Measurements from ENCODE around the gene TGFB2. TPM values are rescaled to one million over a fixed set of nuclear protein-coding genes. Genes with fewer than 3 reads are reported as not detected.

TGFB2 gene
- total RNA-seq, 2 experiments from 2014 or later, result 0.03 to 0.11 TPM

DNA sequence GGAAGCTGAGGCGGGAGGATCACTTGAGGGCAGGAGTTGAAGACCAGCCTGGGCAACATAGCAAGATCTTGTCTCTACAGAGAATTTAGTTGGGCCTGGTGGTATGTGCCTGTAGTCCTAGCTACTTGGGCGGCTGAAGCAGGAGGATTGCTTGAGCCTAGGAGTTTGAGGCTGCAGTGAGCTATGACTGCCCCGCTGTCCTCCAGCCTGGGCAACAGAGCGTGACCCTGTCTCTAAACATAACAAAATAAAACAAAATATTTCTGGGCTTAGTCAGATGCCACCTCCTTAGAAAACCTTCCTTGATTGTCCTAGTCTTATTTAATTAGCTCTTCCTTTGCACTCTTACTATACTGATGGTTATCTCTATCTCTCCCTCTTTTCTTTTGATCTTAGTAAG, 8.5 kb downstream of the TGFB2 start:
- H4K20me1 ChIP-seq (ENCODE audit: insufficient read depth, low read length), result no peaks in the 10 kb centered on the region
- no peaks in the 10 kb centered on the region for H3K4me1 ChIP-seq (ENCODE audit: insufficient read depth, low read length, poor library complexity, severe bottlenecking)
- no peaks in the 10 kb centered on the region for H3K9me3 ChIP-seq (ENCODE audit: low read length)
- CTCF ChIA-PET (ENCODE audit: unreplicated experiment), result no interaction called here
- no peak for TF ChIP-seq EZH2phosphoT487 (IDR thresholded peaks at IDR 0.05; ENCODE audit: borderline replicate concordance, low read depth, low read length)
- TF ChIP-seq, protein P1, sequence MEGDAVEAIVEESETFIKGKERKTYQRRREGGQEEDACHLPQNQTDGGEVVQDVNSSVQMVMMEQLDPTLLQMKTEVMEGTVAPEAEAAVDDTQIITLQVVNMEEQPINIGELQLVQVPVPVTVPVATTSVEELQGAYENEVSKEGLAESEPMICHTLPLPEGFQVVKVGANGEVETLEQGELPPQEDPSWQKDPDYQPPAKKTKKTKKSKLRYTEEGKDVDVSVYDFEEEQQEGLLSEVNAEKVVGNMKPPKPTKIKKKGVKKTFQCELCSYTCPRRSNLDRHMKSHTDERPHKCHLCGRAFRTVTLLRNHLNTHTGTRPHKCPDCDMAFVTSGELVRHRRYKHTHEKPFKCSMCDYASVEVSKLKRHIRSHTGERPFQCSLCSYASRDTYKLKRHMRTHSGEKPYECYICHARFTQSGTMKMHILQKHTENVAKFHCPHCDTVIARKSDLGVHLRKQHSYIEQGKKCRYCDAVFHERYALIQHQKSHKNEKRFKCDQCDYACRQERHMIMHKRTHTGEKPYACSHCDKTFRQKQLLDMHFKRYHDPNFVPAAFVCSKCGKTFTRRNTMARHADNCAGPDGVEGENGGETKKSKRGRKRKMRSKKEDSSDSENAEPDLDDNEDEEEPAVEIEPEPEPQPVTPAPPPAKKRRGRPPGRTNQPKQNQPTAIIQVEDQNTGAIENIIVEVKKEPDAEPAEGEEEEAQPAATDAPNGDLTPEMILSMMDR (conservative IDR thresholded peaks at IDR 0.05; ENCODE audit: low read length), result no peak
- H3K4me3 ChIP-seq (ENCODE audit: low read depth, low read length, poor library complexity, severe bottlenecking), result no peak overlapping the region
- H3K27ac ChIP-seq (ENCODE audit: low read depth, low read length, poor library complexity, severe bottlenecking), result no peak overlapping the region
- BruUV-seq (replicated peaks), result no TSS peak
- intact Hi-C loops (cut with micrococcal nuclease; ENCODE audit: unreplicated experiment), result no loop called here
- no peaks in the 10 kb centered on the region for H3K79me2 ChIP-seq (ENCODE audit: insufficient read depth, low read depth, low read length)
- no peaks in the 10 kb centered on the region for H3K9me2 ChIP-seq (ENCODE audit: insufficient read depth, low read length)
- no peak overlapping the region for H3K4me2 ChIP-seq (ENCODE audit: low read length)
- no peaks in the 10 kb centered on the region for H3K36me3 ChIP-seq (ENCODE audit: insufficient read depth, low read length)
- no peak overlapping the region for H2AFZ ChIP-seq (ENCODE audit: low read length)
- POLR2A ChIA-PET, result interaction anchor here (0.6 kb wide), 1 partner anchor 1766 kb away, joined by 3 read pairs; no protein-coding TSS in a partner anchor
- no peak for DNase-seq (ENCODE audit: low spot score)

DNA sequence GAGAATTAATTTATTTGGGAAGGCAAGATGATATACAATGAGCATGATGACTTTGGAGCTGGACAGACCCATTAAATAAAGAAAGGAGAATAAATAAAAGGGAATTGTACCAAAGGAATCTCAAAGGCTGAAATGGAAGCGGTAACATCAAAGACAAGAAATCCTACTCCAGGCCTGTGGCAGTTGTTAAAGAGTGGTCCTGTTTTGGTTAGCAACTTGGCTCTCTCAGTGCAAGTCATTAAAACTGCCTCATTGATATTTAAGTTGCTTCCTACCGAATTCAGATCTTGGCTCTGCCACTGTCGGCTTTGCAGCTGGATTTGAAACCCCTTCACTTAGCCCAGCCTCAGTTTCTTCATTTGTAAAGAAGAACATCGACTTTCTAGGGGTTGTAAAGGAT, 10.1 kb downstream of the TGFB2 start:
- H3K4me2 ChIP-seq (ENCODE audit: low read length), result no peak overlapping the region
- H3K4me1 ChIP-seq (ENCODE audit: insufficient read depth, low read length, poor library complexity, severe bottlenecking), result no peaks in the 10 kb centered on the region
- H3K9me3 ChIP-seq (ENCODE audit: low read length), result no peaks in the 10 kb centered on the region
- no peak overlapping the region for H3K4me3 ChIP-seq (ENCODE audit: low read depth, low read length, poor library complexity, severe bottlenecking)
- H3K9me2 ChIP-seq (ENCODE audit: insufficient read depth, low read length), result no peaks in the 10 kb centered on the region
- POLR2A ChIA-PET, result no interaction called here
- intact Hi-C loops (cut with micrococcal nuclease; ENCODE audit: unreplicated experiment), result no loop called here
- BruUV-seq (replicated peaks), result no TSS peak
- TF ChIP-seq EZH2phosphoT487 (IDR thresholded peaks at IDR 0.05; ENCODE audit: borderline replicate concordance, low read depth, low read length), result no peak
- TF ChIP-seq, protein P1 (conservative IDR thresholded peaks at IDR 0.05; ENCODE audit: low read length), result no peak
- CTCF ChIA-PET (ENCODE audit: unreplicated experiment), result no interaction called here
- no peak overlapping the region for H3K27ac ChIP-seq (ENCODE audit: low read depth, low read length, poor library complexity, severe bottlenecking)
- H3K36me3 ChIP-seq (ENCODE audit: insufficient read depth, low read length), result no peaks in the 10 kb centered on the region
- no peaks in the 10 kb centered on the region for H3K79me2 ChIP-seq (ENCODE audit: insufficient read depth, low read depth, low read length)
- H4K20me1 ChIP-seq (ENCODE audit: insufficient read depth, low read length), result no peaks in the 10 kb centered on the region
- DNase-seq (ENCODE audit: low spot score), result no peak
- no peak overlapping the region for H2AFZ ChIP-seq (ENCODE audit: low read length)

DNA sequence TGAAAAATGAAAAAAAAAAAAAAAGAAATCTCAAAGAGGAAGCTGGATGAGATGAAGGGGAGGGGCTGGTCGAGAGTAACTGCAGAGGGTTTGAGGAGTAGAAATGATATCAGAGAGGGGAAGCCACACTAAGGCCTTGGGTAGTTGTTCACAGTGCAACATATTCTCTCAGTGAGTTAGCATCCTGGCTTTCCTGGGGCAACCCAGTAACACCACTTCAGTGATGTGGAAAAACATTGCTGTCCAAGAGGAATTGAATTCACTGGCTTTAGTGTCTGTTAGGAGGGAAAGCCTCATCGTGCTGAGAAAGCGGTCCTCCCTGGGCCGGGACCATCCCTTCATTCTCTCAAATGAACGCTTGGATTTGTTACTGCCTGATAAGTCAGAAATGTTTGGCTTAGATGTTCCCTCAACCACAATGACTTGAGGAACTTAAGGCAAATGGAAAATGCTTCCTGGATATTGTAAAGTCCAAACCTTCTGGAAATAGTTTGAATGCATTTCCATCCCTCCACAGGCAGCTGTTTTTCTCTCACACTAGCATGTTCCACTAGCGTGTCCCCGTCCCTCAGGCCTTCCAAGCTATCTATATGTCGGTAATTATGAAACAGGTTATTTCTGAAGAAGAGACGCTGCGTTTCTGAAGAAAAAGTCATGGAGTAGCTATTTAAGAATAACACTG, 12.2 kb downstream of the TGFB2 start:
- no TSS peak for BruUV-seq (replicated peaks)

More for the DNA sequence above, 12.2 kb downstream of the TGFB2 start:
- no peak overlapping the region for H3K4me3 ChIP-seq (ENCODE audit: low read depth, low read length, poor library complexity, severe bottlenecking)
- no peak overlapping the region for H2AFZ ChIP-seq (ENCODE audit: low read length)
- no peaks in the 10 kb centered on the region for H3K79me2 ChIP-seq (ENCODE audit: insufficient read depth, low read depth, low read length)
- DNase-seq (ENCODE audit: low spot score), result no peak
- intact Hi-C loops (cut with micrococcal nuclease; ENCODE audit: unreplicated experiment), result no loop called here
- TF ChIP-seq, protein P1 (conservative IDR thresholded peaks at IDR 0.05; ENCODE audit: low read length), result no peak
- TF ChIP-seq EZH2phosphoT487 (IDR thresholded peaks at IDR 0.05; ENCODE audit: borderline replicate concordance, low read depth, low read length), result no peak
- no peak overlapping the region for H3K4me2 ChIP-seq (ENCODE audit: low read length)
- no peaks in the 10 kb centered on the region for H3K9me3 ChIP-seq (ENCODE audit: low read length)
- H3K36me3 ChIP-seq (ENCODE audit: insufficient read depth, low read length), result no peaks in the 10 kb centered on the region
- no peak overlapping the region for H3K27ac ChIP-seq (ENCODE audit: low read depth, low read length, poor library complexity, severe bottlenecking)
- ChIA-PET POLR2A (no interaction called here), CTCF (ENCODE audit: unreplicated experiment) (interaction anchor here (0.6 kb wide), 1 partner anchor 639 kb away, joined by 5 read pairs; no protein-coding TSS in a partner anchor)
- H3K4me1 ChIP-seq (ENCODE audit: insufficient read depth, low read length, poor library complexity, severe bottlenecking), result no peaks in the 10 kb centered on the region
- H3K9me2 ChIP-seq (ENCODE audit: insufficient read depth, low read length), result no peaks in the 10 kb centered on the region
- no peaks in the 10 kb centered on the region for H4K20me1 ChIP-seq (ENCODE audit: insufficient read depth, low read length)
